GM20000 (cell line): Measurements from ENCODE around the gene TRIM46.
"Not testable (repeated sequence)": the region's sequence is repeated elsewhere in the genome, so short reads cannot be mapped to it uniquely, and the experiment has no call there.

Experiments used
- DNase-seq: peaks from one replicate; pipeline ENCODE4 v3.0.0; 2012; ENCODE audit warnings: low spot score
- CTCF ChIP-seq: IDR thresholded peaks from 2 replicates; pipeline ENCODE4 v1.5.1; 2012; ENCODE audit warnings: mild to moderate bottlenecking, control low read depth; ENCODE audit errors: extremely low read depth, missing control alignments

TRIM46 gene

DNA sequence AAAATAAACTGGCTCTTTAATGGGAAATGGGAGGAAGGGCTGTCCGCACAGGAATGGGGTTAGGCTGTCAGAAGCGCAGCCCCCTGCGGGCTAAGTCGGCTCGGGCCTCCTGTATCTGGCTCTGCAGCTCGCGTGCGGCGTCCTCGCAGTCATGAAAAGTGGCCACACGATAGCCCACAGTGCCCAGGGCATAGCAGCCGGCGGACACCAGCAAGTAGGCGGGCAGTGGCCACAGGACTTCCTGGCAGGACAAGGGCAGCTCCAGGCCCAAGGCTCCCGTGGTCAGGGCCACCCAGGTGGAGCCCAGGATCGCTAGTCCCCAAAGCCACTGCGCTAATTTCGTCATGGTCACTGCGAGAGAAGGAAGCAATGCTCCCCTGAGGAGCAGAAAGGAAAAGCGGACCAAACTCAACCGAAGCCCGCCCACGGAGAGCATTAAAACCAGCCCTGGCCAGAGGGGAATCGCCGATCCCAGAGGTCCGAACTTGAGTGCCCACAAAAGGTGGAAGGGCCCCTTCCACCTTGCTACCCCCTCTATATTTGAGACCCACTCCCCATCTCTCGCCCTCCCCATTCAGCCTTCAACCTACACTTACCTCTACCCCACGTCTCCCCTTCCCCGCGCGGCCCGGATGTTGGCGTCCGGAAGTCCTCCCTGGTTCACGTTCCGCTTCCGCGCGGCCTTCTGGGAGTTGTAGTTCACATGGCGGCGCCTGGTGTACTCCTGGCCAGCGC is 33.6 kb upstream of the TRIM46 start, which contains the start of gene DPM3:
Gene DPM3 (minus strand): TSS at position 637 of the 735 bp plus-strand sequence. CDS start 291 bp downstream, at position 346.
- DNase-seq: peak; percentile 87
- TF ChIP-seq CTCF: no peak

DNA sequence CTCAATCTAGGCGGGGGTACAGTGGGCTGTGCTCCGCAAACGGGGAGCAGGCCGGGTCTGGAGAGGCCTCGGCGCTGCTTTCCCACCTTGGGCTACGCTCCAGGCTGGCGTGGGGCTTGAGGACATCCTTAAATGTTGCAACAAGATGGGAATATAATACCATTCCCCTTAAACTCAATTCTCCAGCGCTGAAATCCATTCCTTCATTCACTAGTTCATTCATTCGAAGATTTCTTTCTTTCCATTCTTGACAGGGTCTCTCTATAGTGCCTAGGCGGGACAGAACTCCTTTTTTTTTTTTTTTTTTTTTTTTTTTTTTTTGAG is 33.1 kb upstream of the TRIM46 start:
- no peak for TF ChIP-seq CTCF
- DNase-seq: no peak

GRCh38 chr1:155141749-155142148 is 31.9 kb upstream of the TRIM46 start:
- no peak for DNase-seq
- TF ChIP-seq CTCF: no peak

DNA sequence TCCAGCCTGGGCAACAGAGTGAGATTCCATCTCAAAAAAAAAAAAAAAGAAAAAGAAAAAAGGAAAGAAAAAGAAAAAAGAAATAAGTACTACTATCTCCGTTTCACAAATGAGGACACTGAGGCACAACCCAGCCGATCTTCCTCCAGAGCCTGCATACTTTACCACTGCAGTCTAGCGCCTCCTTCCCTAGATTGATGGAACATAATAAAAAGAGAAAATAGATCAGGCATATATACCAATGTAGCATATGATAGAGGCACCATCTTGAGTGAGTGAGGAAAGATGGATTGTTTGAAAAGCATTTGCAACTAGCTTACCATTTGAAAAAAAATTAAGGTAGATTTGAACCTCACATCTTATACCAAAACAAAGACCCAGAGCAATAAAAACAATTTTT is 28.2 kb upstream of the TRIM46 start:
- no peak for TF ChIP-seq CTCF
- no peak for DNase-seq

DNA sequence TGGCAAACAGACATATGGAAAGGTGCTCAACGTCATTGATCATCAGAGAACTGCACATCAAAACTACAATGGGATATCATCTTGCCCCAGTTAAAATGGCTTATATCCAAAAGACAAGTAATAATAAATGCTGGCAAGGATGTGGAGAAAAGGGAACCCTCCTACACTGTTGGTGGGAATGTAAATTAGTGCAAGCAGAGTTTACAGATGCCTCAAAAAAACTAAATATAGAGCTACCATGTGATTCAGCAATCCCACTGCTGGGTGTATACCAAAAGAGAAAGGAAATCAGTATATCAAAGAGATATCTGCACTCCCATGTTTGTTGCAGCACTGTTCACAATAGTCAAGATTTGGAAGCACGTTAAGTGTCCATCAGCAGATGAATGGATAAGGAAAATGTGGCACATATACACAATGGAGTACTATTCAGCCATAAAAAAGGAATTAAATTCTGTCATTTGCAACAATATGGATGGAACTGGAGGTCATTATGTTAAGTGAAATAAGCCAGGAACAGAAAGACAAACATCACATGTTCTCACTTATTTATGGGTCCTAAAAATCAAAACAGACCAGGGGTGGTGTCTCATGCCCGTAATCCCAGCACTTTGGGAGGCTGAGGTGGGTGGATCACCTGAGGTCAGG is 17.5 kb upstream of the TRIM46 start:
- not testable (repeated sequence) for DNase-seq

GRCh38 chr1:155158991-155159390 is 14.7 kb upstream of the TRIM46 start:
- no peak for TF ChIP-seq CTCF
- no peak for DNase-seq

DNA sequence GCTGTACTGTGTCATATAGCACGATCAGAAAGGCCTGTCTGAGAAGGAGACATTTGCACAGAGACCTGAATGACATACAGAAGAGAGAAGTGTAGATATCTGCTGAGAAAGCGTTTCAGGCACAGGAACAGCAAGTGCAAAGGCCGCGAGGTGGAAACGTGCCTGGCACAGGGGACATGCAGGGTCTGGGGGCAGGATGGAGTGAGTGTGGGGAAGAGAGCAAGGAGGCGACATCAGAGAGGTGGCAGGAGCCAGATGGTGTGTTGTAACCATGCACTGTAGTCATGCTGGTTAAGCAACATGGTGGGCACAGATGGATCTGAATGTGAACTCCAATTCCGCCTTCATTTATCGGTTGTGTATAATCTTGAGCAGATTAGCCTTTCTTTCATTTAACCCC is 13.5 kb upstream of the TRIM46 start:
- no peak for TF ChIP-seq CTCF
- no peak for DNase-seq

- DNase-seq: not testable (repeated sequence)
These were observed 11.0 kb upstream of the TRIM46 start for GRCh38 chr1:155162631-155163030.

DNA sequence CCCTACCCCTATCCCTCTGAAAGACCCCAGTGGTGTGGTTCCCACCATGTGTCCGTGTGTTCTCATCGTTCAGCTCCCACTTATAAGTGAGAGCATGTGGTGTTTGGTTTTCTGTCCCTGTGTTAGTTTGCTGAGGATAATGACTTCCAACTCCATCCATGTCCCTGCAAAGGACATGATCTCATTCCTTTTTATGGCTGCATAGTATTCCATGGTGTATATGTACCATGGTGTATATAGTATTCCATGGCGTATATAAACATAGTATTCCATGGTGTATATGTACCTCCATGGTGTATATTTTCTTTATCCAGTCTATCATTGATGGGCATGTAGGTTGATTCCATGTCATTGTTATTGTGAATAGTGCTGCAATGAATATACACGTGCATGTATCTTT is 9.9 kb upstream of the TRIM46 start:
- DNase-seq: not testable (repeated sequence)

DNA sequence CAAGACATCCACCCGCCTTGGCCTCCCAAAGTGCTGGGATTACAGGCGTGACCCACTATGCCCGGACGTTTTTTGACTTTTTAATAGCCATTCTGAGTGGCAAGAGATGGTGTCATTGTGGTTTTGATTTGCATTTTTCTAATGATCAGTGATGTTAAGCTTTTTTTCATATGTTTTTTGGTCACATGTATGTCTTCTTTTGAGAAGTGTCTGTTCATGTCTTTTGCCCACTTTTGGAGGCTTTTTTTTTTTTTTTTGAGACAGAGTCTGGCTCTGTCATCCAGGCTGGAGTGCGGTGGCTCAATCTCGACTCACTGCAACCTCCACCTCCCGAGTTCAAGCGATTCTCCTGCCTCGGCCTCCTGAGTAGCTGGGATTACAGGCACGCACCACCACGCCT is 9.0 kb upstream of the TRIM46 start:
- DNase-seq: not testable (repeated sequence)
